A673 (cell line): ENCODE data around the gene ENTREP1.

ENCODE experiments used
- EZH2 ChIP-seq: fragments of 200-600 bp; sonication (generic); IDR thresholded peaks from 2 replicates; pipeline ENCODE4 v1.6.1; 2017; ENCODE audit warnings: borderline replicate concordance, low read depth, mild to moderate bottlenecking, mixed read lengths, antibody characterized with exemption, low read length; ENCODE audit not compliant: poor library complexity, severe bottlenecking
- TF ChIP-seq, protein P1 (sequence below): fragments of 300-800, 200-600 bp; sonication (generic); conservative IDR thresholded peaks from 2 replicates; pipeline ENCODE4 v1.5.1; 2017; ENCODE audit warnings: low read depth, mild to moderate bottlenecking, antibody characterized with exemption, low read length, moderate library complexity, mixed read lengths

DNA sequence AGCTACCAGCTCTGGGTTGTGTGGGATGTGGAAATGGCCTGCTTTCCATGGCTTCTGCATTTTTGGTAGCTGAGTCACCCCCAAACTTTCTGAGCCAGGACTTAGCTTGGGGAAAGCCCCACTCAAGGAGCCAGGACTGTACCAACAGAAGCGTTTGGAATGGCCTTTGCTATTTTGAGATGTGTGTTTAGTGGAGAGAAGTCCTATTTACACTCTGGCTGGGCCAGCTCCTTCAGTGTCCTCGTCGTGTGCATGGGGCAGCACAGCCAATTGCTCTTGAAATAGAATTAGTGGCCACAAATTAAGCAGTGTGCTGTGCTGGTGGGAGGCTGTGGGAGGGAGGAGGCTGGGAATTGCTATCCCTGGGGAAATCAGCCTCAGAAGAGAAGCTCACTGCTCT is 51.6 kb downstream of the ENTREP1 start:
- TF ChIP-seq, protein P1, sequence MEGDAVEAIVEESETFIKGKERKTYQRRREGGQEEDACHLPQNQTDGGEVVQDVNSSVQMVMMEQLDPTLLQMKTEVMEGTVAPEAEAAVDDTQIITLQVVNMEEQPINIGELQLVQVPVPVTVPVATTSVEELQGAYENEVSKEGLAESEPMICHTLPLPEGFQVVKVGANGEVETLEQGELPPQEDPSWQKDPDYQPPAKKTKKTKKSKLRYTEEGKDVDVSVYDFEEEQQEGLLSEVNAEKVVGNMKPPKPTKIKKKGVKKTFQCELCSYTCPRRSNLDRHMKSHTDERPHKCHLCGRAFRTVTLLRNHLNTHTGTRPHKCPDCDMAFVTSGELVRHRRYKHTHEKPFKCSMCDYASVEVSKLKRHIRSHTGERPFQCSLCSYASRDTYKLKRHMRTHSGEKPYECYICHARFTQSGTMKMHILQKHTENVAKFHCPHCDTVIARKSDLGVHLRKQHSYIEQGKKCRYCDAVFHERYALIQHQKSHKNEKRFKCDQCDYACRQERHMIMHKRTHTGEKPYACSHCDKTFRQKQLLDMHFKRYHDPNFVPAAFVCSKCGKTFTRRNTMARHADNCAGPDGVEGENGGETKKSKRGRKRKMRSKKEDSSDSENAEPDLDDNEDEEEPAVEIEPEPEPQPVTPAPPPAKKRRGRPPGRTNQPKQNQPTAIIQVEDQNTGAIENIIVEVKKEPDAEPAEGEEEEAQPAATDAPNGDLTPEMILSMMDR = no peak
- TF ChIP-seq EZH2 = no peak
